ENCODE data around the gene THYN1. TPM values are rescaled to one million over a fixed set of nuclear protein-coding genes. Genes with fewer than 3 reads are reported as not detected.

THYN1 gene
- total and polyA plus RNA-seq, 12 donors, result 32.8 to 91.0 (median 48.6) TPM

GRCh38 chr11:134246678-134247077 is 6.5 kb downstream of the THYN1 start:
- WGBS, 4 donors, result 86 to 94% (median 90%) methylated on average over 4 of the region's 4 CpGs
- H3K27me3 ChIP-seq, result no peaks in the 10 kb centered on the region
- no peak overlapping the region for H3K4me3 ChIP-seq
- H3K27ac ChIP-seq, result no peak overlapping the region
- DNase-seq, result no peak
- H3K4me1 ChIP-seq (replicated peaks in 1 of 2), result peaks cover 0 to 5% of the 10 kb centered on the region in 2 donors
- intact Hi-C loops (cut with DNase I), result no loop called here
- H3K9me3 ChIP-seq (replicated peaks in 1 of 3), result no peaks in the 10 kb centered on the region
- TF ChIP-seq POLR2A (IDR thresholded peaks at IDR 0.05) (no peak), CTCF (IDR thresholded peaks at IDR 0.05) (no peak)
- H3K36me3 ChIP-seq (replicated peaks in 1 of 2), result peaks cover 0 to 90% of the 10 kb centered on the region in 2 donors

GRCh38 chr11:134246100-134246499 is 7.1 kb downstream of the THYN1 start:
- DNase-seq, result no peak
- 82 to 89% (median 85%) methylated on average over 11 of the region's 11 CpGs for WGBS, 4 donors

GRCh38 chr11:134245434-134245833 is 7.7 kb downstream of the THYN1 start:
- Histone ChIP-seq H3K4me3 (no peak overlapping the region), H3K9me3 (replicated peaks in 1 of 3) (no peaks in the 10 kb centered on the region), H3K4me1 (replicated peaks in 1 of 2) (no peaks in the 10 kb centered on the region), H3K27me3 (no peaks in the 10 kb centered on the region), H3K27ac (no peak overlapping the region), H3K36me3 (replicated peaks in 1 of 2) (peaks cover 0 to 94% of the 10 kb centered on the region in 2 donors)
- no peak for TF ChIP-seq CTCF (IDR thresholded peaks at IDR 0.05)
- intact Hi-C loops (cut with DNase I), result no loop called here
- WGBS, 4 donors, result 87 to 95% (median 92%) methylated on average over 6 to 14 of the region's 14 CpGs
- no peak for DNase-seq

More at GRCh38 chr11:134246100-134246499, 7.1 kb downstream of the THYN1 start:
- Histone ChIP-seq H3K4me3 (no peak overlapping the region), H3K4me1 (replicated peaks in 1 of 2) (no peaks in the 10 kb centered on the region), H3K27ac (no peak overlapping the region), H3K27me3 (no peaks in the 10 kb centered on the region), H3K36me3 (replicated peaks in 1 of 2) (peaks cover 0 to 96% of the 10 kb centered on the region in 2 donors), H3K9me3 (replicated peaks in 1 of 3) (no peaks in the 10 kb centered on the region)
- no peak for TF ChIP-seq CTCF (IDR thresholded peaks at IDR 0.05)
- TF ChIP-seq POLR2A (IDR thresholded peaks at IDR 0.05), result no peak
- intact Hi-C loops (cut with DNase I), result no loop called here

- Histone ChIP-seq H3K27me3 (no peaks in the 10 kb centered on the region), H3K27ac (no peak overlapping the region), H3K36me3 (replicated peaks in 1 of 2) (peaks cover 0 to 94% of the 10 kb centered on the region in 2 donors), H3K4me1 (replicated peaks in 1 of 2) (no peaks in the 10 kb centered on the region), H3K4me3 (no peak overlapping the region), H3K9me3 (replicated peaks in 1 of 3) (no peaks in the 10 kb centered on the region)
- no peak for TF ChIP-seq POLR2A (IDR thresholded peaks at IDR 0.05)
- TF ChIP-seq CTCF (IDR thresholded peaks at IDR 0.05), result peak; percentile 9 to 51 (median 42)
- WGBS, 4 donors, result 52 to 66% (median 62%) methylated on average over 7 of the region's 7 CpGs
- DNase-seq, result no peak
- intact Hi-C loops (cut with DNase I), result no loop called here
These were observed 8.6 kb downstream of the THYN1 start for GRCh38 chr11:134244593-134244992.

Measured in adrenal gland (tissue), 12 donors.